Retina (tissue), 1 donor: ENCODE data around the gene CAV3.

Experiments
- DNase-seq: peaks from one replicate; pipeline ENCODE4 v3.0.0-alpha.2; 2016

CAV3 gene

GRCh38 chr3:8762607-8763377 is 29.2 kb downstream of the CAV3 start:
- DNase-seq, result no peak

- DNase-seq, result no peak
These were observed 30.9 kb downstream of the CAV3 start for GRCh38 chr3:8764528-8764927.

- no peak for DNase-seq
These were observed 31.9 kb downstream of the CAV3 start for GRCh38 chr3:8765528-8765927.

GRCh38 chr3:8766148-8766547 is 32.5 kb downstream of the CAV3 start:
- no peak for DNase-seq

GRCh38 chr3:8767256-8767666 is 33.7 kb downstream of the CAV3 start:
- no peak for DNase-seq

- peak; percentile 86 for DNase-seq
These were observed 34.2 kb downstream of the CAV3 start for GRCh38 chr3:8767667-8768363.

GRCh38 chr3:8768364-8769087 is 34.9 kb downstream of the CAV3 start:
- DNase-seq, result peak; percentile 58

GRCh38 chr3:8769088-8769822 is 35.7 kb downstream of the CAV3 start, which contains the start of gene OXTR:
Gene OXTR (minus strand): TSS chr3:8769613. CDS start chr3:8768187, 1,426 bp downstream.
- DNase-seq, result peak; percentile 93

GRCh38 chr3:8773941-8774542 is 40.4 kb downstream of the CAV3 start:
- DNase-seq, result no peak

GRCh38 chr3:8775181-8775580 is 41.6 kb downstream of the CAV3 start:
- no peak for DNase-seq

- no peak for DNase-seq
These were observed 42.0 kb downstream of the CAV3 start for GRCh38 chr3:8775602-8776001.

GRCh38 chr3:8776406-8776805 is 42.8 kb downstream of the CAV3 start:
- DNase-seq, result no peak

GRCh38 chr3:8777201-8777977 is 43.8 kb downstream of the CAV3 start:
- DNase-seq, result no peak

GRCh38 chr3:8777978-8778267 is 44.3 kb downstream of the CAV3 start:
- DNase-seq, result no peak

- no peak for DNase-seq
These were observed 44.9 kb downstream of the CAV3 start for GRCh38 chr3:8778475-8778874.

- no peak for DNase-seq
These were observed 46.7 kb downstream of the CAV3 start for GRCh38 chr3:8780279-8780678.

GRCh38 chr3:8784676-8785435 is 51.3 kb downstream of the CAV3 start:
- DNase-seq, result no peak

- DNase-seq, result no peak
These were observed 56.9 kb downstream of the CAV3 start for GRCh38 chr3:8790529-8790928.

GRCh38 chr3:8793242-8793641 is 59.6 kb downstream of the CAV3 start:
- no peak for DNase-seq

- DNase-seq, result no peak
These were observed 60.6 kb downstream of the CAV3 start for GRCh38 chr3:8794247-8794646.
